Renal pelvis (tissue), 4 donors: Measurements from ENCODE around the gene PTPRM. TPM values are rescaled to one million over a fixed set of nuclear protein-coding genes. Genes with fewer than 3 reads are reported as not detected.

ENCODE experiments used
- DNase-seq: peaks from one replicate; pipeline ENCODE4 v3.0.0-alpha.2; 2013
- polyA plus RNA-seq, 3 donors: library from polyadenylated mRNA; unstranded; fragments of 120-200 nt; gene quantifications; one replicate each; pipeline ENCODE4 v1.2.1, GENCODE V29; 2013; ENCODE audit not compliant: insufficient read length in 3 of 3

The PTPRM gene
- polyA plus RNA-seq, 3 donors = 77.7 to 97.3 (median 83.7) TPM

DNA sequence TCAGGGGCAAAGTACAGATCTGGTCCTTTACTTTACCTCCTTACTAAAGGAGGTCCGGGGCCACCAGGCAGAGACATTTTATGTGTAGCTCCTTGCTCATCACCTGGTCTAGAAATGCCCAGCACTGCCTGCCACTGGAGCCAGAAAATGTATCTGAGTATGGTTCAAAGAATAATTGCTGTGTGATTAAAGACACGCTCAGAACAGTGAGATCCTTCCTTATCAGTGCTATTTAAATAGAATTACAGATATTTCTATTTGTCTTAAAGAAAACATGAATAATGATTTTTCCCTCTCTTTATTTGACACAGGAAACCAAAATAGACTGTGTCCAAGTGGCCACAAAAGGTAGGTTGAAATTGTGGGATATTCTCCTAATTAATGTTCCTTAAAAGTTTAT lies 547.4 kb downstream of the PTPRM start:
- DNase-seq = no peak

DNA sequence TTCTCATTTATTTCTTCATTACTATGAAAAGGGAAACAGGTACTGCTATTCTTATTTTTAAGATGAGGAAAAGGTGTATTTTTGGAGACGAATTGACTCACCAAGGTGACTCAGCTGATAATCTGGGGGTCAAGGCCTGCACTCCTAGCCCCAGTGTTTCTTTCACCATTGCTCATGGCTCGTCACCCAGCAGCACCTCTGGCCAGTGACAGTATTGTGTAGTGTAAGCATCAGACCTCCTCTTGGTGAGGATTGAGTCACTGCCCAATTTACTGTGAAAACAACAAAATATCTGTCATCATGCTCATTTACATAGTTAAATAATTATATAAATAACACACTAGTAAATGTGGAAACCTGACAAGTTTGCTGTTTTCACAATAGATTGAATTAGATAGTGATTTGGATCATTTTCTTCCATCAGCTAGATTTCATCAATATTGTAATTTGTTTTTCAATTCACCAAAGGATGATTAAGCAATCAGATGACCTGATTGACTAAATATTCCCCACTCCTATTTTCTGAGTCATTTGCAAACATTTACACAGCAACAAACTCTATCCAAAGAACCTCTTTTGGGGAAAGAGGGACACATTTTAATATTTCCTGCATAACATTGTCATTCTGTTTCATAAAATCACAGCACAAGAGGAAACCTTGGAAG lies 549.4 kb downstream of the PTPRM start:
- DNase-seq = no peak

DNA sequence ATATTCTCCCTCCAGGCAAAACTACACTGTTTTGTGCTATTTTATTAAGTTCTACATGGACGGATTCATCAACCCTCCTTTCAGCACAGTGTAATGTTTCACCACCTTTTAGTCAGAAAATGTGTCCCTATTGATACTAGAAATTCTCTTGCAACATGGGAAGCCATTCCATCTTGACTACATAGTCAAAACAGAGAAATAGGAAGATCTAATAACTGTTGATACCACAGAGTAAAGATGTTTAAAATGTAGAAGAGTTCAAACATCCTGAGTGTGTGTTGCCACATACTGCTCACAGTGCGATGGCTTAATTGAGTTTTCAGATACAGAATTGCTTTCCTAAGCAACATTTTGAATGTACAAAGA lies 549.9 kb downstream of the PTPRM start:
- no peak for DNase-seq

DNA sequence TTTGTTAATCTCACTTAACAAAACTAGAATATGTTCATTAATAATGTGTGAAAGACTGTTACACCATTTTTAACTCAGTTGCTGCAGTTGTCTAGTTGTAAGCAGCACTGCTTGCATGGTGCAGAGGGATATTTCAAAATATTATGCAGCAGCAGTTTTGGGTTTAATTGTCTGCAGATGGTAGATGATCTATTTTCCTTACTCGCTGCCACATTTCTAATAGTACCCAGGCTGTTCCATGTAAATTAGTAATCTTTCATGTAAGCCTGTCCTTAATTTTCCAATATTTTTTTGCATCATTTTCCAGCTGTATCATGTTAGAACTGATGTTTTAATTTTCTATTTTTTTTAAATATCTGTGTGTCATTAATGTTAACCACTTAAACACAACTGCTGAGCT lies 554.0 kb downstream of the PTPRM start:
- no peak for DNase-seq

DNA sequence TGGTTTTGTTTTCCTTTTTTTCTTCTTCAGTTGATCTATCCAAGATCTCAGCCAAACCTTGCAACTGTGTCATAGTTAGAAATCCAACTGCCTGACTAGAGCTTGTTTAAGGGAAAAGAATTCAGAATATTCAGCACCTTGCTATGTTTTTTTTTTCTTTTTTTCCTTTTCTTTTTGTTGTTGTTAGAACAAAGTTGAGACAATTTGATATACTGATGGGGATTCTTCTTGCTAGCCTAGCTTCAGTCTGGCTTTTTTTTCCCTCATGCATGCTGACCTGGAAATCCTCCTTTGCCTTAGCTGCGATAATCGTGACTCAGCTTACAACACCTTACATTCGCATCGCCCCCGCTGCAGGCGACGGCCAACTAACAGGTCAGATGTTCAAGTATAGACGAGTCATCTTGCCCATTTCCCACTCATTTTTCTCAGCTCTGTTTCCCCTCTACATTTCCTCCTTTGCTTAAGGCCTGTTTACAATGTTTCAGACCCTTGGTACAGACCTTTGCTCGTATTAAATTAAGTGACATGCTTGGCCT lies 554.9 kb downstream of the PTPRM start:
- DNase-seq = no peak

DNA sequence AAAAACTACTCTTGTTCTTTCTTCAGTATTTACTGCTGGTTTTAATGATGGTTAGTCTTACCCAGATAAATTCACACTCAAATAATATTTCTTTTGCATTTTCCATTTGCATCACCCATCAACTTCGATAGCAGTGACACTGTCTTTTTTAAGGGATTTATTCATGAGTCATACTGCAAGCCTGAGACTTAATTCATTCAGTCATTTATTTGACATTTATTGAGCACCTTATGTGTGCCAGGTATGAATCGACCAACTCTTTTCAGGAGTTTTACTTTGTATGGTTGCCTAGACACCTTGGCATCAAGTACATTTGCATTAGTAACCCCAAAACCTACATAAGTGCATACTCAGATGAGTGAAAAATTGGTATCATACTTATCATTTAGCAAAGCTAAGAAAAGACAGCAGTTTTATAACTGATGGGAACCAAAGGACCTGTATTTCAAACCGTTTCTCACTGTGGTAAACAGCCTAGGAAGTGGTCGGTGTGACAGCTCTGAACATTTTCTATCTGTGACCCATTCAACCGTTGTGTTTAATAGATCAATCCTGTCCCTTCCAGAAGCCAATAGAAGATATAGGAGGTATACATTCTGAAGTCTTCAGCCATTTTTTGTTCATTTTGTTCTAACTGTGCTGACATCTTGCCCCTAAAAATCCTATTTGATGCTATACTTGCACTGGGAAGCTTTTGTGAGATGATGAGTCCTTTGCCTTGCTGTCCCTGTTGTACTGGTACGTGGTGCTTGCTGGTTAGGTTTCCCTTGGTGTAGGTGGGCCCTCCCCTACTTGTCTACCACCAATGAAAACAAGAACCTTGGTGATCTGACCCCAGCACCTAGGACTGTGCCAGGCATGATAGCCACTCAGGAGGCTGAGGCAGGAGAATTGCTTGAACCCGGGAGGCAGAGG lies 557.4 kb downstream of the PTPRM start:
- no peak for DNase-seq

DNA sequence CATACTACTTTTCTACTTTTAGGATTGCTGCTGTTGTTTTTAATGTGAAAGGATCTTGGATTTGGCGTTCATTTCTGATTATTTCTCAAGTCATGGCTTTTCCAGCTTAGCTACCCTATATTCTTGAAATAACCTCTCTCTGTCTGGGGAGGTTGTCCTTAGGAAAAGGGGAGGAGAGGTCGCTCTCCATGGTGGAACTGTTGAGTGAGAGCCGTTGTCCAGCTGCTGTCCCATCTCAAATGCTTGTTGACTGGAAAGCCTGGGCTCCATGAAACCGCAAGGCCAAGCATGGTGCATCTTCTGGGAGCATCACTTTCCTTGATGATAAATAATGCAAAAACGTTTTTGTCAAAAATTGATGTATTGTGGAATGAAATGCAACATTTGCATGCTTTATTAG lies 563.0 kb downstream of the PTPRM start:
- DNase-seq = no peak

DNA sequence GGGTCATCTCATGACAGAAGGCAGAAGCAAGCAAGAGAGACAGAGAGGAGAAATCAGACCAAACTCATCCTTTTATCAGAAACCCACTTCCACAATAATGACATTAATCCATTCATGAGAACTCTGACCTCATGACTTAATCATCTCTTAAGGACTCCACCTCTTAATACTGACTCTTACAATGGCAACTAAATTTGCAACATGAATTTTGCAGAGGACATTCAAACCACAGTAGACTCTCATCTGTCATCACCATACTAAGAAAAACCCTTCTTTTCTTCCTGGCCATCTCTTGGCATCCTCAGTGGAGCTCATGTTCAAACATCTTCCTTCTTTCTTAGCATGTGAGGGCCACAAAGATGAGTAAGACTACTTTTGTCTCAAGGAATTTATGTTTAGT lies 565.9 kb downstream of the PTPRM start:
- no peak for DNase-seq

DNA sequence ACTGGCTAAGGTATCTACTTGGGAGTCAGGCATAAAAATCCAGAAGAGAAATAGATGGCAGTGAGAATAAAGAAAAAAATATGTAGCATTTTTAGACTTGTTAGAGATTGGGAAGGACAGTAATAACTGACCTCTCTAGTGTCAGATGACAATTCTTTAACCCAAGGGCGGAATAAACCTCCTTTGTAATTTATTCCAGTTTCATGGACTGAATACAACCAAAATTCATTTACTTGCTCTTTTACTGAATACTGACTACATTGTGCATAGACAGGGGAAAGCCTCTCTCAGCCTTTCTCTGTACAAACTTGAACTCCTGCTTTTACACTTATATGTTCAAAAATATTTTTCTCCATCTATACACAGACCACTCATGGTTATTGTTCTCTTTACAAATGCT lies 566.8 kb downstream of the PTPRM start:
- no peak for DNase-seq

DNA sequence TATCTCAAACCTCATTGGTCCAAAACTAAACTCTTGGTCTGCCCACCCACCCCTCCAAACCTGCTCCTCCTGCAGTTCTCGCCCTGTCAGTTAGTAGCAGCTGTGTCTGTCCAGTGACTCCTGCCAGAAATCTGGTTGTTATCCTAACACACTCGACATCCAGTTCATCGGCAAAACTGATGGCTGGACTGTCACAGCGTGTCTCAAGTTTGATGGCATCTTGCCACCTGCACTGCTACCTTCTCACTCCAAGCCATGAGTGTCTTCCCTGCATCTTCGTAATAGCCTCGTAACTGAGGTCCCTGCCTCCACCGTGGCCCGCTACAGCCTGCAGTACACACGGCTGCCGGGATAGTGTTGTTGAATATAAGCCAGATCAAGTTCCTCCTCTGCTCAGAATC lies 572.0 kb downstream of the PTPRM start:
- no peak for DNase-seq

DNA sequence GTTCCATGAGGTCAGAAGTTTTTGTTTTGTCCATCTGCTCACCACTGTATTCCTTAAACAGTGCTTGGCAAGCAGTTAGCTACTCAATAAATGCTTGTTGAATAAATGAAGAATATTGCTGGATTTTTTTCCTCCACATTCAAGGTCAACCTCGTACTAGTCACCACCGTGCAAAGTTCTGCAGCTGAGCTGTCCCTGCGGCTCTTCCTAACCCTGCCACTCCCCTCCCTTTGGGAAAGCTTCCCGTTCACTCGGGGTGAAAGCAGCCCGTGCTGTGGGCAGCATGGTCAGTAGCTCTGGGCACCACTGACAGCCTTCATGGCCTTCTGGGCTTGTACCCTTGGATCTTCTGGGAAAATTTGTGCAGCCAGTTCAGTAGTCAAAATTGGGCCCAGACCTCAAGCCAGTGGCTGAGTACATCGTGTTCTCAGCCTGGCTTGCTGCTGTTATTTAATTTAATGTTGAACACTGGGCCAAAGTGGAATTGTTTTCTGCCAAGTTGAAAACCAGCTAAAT lies 572.8 kb downstream of the PTPRM start:
- no peak for DNase-seq

DNA sequence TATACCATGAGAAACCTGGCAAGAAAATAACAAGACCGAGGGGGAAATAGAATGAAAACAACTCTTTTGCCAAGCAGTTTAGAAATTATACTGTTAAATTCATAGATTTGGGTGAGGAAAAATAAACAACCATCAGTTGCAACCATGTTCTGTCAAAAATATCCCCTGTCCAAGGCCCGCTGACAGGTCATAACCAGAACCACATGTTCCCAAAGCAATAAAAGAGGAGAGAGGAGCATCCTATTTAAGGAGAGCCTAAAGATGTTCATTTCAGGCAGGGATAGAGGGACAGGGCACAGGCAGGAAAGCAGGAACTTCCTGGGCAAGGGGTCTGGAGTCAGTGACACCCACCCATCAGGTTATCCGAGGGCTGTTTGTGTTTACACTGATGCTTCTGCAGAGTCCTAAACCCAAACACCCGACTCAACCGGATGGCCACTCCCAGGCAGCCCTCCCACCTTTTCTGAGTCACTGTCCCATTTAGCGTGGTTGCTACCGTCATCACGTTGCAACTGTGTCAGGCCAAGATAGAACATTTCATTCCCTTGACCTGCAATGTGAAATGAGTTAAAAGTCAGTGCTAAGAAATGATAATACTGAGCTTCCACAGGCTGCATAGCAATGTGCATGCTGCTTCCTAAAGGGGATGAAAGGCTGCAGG lies 573.9 kb downstream of the PTPRM start:
- no peak for DNase-seq

DNA sequence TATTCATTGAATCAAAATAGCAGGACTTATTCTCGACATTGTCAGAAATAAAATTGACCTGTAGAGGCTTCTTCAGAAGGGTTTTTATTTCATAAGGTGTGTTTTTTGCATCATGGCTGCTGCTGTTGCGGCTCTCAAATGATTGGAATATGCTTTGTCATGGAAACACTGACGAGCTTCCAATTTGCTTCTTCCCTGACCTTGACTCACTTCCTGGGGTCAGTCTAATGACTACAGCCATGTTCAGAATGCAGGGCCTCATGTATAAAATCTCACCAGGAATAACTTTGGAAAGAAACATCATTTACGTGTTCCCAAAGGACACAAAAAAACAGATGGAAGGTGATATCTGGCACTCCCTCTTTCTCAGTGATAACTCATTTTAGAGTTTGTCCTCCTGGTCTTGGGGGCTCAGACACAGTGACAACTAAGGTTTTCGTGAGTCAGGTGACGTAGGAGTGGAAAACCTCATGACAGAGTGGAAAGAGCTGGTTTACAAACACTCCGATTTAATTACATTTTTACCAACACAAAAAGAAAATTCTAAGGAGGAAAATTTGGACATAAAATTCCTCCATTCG lies 575.1 kb downstream of the PTPRM start:
- no peak for DNase-seq

DNA sequence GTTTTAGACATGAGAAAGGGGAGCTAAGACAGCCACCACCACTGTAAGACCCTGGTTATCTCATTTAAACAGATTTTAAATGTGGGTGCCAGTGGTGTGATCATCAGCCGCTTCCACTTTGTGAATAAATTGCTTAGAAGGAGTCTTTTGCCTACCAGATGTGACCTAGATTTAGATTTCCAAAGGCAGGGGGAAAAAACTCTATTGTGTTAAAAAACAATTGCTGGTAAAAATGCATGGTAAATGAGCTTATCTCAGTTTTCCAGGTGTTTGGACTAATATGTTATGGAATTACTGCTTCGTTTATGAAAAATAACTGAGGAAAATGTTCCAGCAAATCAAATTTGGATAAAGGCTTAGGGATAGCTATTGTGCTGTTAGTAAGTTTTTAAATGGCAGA lies 575.8 kb downstream of the PTPRM start:
- no peak for DNase-seq

DNA sequence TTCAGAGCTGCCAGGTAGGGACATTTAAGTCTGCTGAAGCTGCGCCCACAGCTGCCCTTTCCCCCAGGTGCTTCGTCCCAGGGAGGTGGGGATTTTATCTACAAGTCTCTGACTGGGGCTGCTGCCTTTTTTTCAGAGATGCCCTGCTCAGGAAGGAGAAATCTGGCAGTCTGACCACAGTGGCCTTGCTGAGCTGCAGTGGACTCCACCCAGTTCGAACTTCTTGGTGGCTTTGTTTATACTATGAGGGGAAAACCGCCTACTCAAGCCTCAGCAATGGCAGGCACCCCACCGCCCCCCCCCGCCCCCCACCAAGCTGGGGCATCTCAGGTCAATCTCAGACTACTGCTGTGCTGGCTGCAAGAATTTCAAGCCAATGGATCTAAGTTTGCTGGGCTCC lies 584.1 kb downstream of the PTPRM start:
- DNase-seq = no peak

DNA sequence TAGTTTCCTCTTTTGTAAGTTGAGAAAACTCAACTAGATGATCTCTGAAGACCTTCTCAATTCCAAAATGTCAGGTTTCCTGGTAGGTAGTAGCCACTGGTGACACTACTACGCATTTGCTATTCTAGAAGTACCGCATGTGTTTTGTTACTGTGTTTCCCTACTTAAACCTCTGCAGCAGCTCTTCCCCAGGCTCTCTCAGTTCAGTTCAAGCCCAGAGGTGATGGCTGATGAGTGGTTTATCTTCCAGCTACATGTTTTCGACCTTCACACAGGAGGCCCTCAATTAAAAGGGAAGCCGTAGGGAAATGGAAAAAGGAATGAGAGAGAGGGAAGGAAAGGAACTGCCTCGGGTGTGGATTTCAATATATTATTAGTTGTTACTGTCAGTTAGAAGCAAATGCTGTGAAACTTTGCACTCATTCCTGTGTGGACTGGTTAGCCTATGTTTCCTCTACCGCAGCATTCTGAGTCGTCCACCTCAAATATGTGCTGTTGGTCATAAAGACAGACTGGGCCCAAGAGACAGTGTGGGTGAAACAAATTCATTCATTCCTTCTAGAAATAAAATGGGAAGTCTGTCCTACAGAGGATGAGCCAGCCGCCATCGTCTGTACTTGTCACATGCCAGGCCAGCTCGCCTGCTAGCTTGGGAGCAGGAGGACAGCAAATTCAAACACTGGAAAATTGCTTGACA lies 586.9 kb downstream of the PTPRM start:
- DNase-seq = no peak

DNA sequence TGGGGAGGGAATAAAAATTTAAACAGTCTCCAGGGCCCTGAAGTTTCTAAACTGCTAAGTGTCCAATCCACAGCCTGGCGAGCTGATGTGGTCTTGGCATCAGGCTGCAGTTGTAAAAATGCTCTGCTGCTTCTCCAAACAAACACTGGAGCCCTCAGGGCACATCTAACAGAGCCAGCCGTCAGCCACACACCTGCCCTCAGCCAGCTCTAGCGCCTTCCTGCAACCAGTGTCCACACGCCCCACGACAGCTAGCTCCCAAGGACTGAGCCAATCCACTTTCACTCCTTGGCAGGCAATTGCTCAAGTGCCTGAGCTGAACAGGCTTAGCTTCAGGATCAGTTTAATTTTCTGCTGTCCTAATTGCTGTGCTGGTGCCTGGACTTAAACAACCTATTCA lies 595.7 kb downstream of the PTPRM start:
- no peak for DNase-seq

DNA sequence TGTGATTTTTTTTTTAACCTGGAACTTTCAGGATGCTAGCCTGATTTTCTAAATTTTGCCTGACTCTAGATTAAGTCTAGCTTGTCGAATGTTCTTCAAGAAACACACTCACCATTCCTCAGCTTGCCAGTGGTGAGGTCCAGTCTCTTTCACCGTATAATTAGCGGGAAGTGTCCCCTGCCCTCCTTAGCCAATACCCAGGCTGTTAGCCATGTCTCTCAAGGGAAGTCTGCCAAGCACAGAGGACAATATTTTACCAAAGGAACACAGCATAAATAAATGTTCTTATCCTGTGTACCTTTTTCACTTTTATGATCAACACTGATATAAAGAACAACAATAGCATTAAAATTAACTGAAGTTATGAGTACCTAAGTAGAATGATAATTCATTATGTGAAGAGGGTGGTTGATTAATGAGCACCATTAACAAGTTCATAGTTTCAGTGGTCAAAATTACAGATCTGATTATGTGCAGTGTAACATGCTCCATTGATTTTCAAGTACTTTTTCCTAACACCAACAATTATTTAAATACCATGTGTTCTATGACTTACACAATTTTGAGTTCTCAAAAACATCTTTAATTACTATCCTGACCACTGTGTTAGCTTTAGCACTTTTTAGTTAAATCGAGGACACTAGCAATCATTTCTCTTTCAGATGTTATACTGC lies 596.3 kb downstream of the PTPRM start:
- DNase-seq = no peak

DNA sequence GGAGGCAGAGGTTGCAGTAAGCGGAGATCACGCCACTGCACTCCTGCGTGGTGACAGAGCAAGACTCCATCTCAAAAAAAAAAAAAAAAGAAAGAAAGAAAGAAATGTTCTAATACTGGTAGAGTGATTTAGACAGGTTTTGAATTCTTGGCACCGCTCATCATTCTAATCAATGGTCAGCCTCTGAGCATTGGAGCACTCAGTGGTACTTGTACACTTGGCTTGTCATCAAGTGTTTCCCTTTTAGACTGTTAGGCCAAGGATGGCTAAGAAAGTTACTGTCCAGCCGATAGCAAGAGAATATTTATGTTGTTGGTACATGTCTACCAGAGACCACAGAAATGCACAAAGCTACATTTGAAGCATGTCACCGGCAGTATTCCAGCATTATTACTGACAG lies 598.0 kb downstream of the PTPRM start:
- no peak for DNase-seq

DNA sequence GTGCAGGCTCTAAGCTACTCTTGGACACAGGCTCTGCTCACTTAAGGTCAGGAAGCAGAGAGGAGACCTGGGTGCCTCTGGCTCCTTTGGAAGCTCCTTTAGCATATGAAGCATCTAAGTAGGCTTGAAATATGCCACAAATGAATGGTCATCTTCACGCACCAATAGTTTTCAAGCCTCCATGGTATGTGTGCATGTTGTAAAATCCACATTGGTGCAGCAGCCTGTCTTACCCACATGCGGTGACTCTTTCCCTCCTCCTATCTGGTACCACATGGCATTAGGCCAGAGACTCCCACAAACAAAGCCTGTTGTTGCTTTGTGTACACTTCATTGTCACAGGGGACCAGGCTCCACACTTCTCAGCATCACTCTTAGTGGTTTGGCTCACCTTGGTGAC lies 599.9 kb downstream of the PTPRM start:
- no peak for DNase-seq

DNA sequence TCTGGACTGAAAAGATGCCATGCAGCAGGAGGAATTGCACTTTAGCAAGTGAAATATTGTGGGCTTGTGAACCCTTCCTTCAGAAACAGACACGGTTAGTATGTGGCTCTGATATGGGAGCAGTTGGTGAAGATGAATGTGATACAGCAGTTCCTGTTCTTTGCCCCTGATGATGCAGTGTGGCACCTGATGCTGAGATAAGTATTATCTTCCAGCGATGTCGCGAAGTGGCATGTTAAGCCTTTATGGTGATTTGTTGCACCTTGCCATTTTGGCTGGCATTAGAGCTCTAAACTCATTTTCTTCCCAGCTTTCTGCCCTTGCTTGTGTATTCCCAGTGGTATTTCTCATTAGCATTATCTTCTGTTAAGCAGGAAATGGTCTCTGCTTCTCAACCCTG lies 600.6 kb downstream of the PTPRM start:
- no peak for DNase-seq
